ENCODE measurements around the gene FADS2. TPM values are rescaled to one million over a fixed set of nuclear protein-coding genes. Genes with fewer than 3 reads are reported as not detected.

Gene FADS2
- total RNA-seq, 2 donors from 2014 or later, result 2.0 to 4.4 TPM

GRCh38 chr11:61868571-61869428, 40.7 kb downstream of the FADS2 start:
- TF ChIP-seq POLR2A (IDR thresholded peaks at IDR 0.05) (no peak), CTCF (IDR thresholded peaks at IDR 0.05) (no peak)
- intact Hi-C loops (cut with DNase I), result no loop called here
- H3K4me1 ChIP-seq, result no peaks in the 10 kb centered on the region
- H3K27ac ChIP-seq, result no peak overlapping the region
- ATAC-seq (no peak), DNase-seq (no peak)
- no peaks in the 10 kb centered on the region for H3K36me3 ChIP-seq (replicated peaks in 1 of 2; ENCODE audit: insufficient read depth in 1 of 2, low read depth in 2 of 2)
- no peaks in the 10 kb centered on the region for H3K9me3 ChIP-seq
- WGBS, 2 donors, result 86 to 93% methylated on average over 1 to 12 of the region's 14 CpGs
- H3K4me3 ChIP-seq, result no peak overlapping the region
- H3K27me3 ChIP-seq, result no peaks in the 10 kb centered on the region

GRCh38 chr11:61869429-61869707, 41.3 kb downstream of the FADS2 start:
- no peak for ATAC-seq
- Histone ChIP-seq H3K4me1 (no peaks in the 10 kb centered on the region), H3K4me3 (no peak overlapping the region), H3K9me3 (no peaks in the 10 kb centered on the region), H3K27ac (no peak overlapping the region), H3K27me3 (no peaks in the 10 kb centered on the region), H3K36me3 (replicated peaks in 1 of 2; ENCODE audit: insufficient read depth in 1 of 2, low read depth in 2 of 2) (no peaks in the 10 kb centered on the region)
- intact Hi-C loops (cut with DNase I), result no loop called here
- WGBS, 2 donors, result 70 to 84% methylated on average over 3 to 4 of the region's 4 CpGs
- TF ChIP-seq CTCF (IDR thresholded peaks at IDR 0.05) (no peak), POLR2A (IDR thresholded peaks at IDR 0.05) (no peak)
- no peak for DNase-seq

- 63 to 66% methylated on average over 19 to 21 of the region's 21 CpGs for WGBS, 2 donors
- Histone ChIP-seq H3K4me3 (no peak overlapping the region), H3K27me3 (no peaks in the 10 kb centered on the region), H3K9me3 (no peaks in the 10 kb centered on the region), H3K27ac (no peak overlapping the region), H3K4me1 (no peaks in the 10 kb centered on the region), H3K36me3 (replicated peaks in 1 of 2; ENCODE audit: insufficient read depth in 1 of 2, low read depth in 2 of 2) (no peaks in the 10 kb centered on the region)
- intact Hi-C loops (cut with DNase I), result no loop called here
- TF ChIP-seq CTCF (IDR thresholded peaks at IDR 0.05) (no peak), POLR2A (IDR thresholded peaks at IDR 0.05) (no peak)
- ATAC-seq (no peak), DNase-seq (no peak)
These were observed 41.8 kb downstream of the FADS2 start for GRCh38 chr11:61869708-61870451.

GRCh38 chr11:61870541-61871031, 42.5 kb downstream of the FADS2 start:
- intact Hi-C loops (cut with DNase I), result no loop called here
- DNase-seq, result no peak
- H3K4me1 ChIP-seq, result no peaks in the 10 kb centered on the region
- WGBS, 2 donors, result 47 to 57% methylated on average over 9 to 10 of the region's 10 CpGs
- no peak overlapping the region for H3K4me3 ChIP-seq
- no peaks in the 10 kb centered on the region for H3K36me3 ChIP-seq (replicated peaks in 1 of 2; ENCODE audit: insufficient read depth in 1 of 2, low read depth in 2 of 2)
- no peak overlapping the region for H3K27ac ChIP-seq
- H3K27me3 ChIP-seq, result no peaks in the 10 kb centered on the region
- TF ChIP-seq CTCF (IDR thresholded peaks at IDR 0.05) (no peak), POLR2A (IDR thresholded peaks at IDR 0.05) (no peak)
- no peaks in the 10 kb centered on the region for H3K9me3 ChIP-seq
- no peak for ATAC-seq
